ENCODE measurements around the gene P2RY8. TPM values are rescaled to one million over a fixed set of nuclear protein-coding genes. Genes with fewer than 3 reads are reported as not detected.

The P2RY8 gene
- total RNA-seq, 1 donor: not detected

DNA sequence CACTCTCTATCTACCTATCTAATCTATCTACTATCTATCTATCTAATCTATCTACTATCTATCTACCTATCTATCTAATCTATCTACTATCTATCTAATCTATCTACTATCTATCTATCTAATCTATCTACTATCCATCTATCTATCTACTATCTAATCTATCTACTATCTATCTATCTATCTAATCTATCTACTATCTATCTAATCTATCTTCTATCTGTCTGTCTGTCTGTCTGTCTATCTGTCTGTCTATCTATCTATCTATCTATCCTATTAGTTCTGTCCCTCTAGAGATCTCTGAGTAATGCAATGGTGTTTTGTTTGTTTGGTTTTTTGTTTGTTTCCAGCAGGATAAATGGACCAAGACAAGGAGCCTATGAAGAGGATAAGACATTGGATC, 74.9 kb downstream of the P2RY8 start:
- TF ChIP-seq, protein P1, sequence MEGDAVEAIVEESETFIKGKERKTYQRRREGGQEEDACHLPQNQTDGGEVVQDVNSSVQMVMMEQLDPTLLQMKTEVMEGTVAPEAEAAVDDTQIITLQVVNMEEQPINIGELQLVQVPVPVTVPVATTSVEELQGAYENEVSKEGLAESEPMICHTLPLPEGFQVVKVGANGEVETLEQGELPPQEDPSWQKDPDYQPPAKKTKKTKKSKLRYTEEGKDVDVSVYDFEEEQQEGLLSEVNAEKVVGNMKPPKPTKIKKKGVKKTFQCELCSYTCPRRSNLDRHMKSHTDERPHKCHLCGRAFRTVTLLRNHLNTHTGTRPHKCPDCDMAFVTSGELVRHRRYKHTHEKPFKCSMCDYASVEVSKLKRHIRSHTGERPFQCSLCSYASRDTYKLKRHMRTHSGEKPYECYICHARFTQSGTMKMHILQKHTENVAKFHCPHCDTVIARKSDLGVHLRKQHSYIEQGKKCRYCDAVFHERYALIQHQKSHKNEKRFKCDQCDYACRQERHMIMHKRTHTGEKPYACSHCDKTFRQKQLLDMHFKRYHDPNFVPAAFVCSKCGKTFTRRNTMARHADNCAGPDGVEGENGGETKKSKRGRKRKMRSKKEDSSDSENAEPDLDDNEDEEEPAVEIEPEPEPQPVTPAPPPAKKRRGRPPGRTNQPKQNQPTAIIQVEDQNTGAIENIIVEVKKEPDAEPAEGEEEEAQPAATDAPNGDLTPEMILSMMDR (IDR thresholded peaks at IDR 0.05; ENCODE audit: insufficient read depth, low read length): no peak
- no peak for DNase-seq (ENCODE audit: low read depth)

DNA sequence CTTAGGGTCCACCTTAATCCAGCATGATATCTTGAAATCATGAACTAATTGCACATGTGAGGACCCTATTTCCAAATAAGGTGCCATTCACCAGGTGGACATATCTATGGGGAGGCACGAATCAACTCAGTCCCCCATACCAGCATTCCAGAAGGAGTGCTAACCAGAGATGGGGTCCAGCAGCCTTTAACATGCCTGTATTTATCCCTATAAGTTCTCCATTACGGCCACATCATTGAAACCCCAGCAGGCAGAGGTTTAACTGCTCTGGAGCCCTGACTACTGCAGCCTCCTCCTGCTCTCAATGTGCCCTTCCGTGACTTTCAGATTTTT, 81.1 kb downstream of the P2RY8 start:
- no peak overlapping the region for H3K4me3 ChIP-seq (ENCODE audit: low read depth, low read length)
- no peak for DNase-seq (ENCODE audit: low read depth)
- TF ChIP-seq, protein P1 (IDR thresholded peaks at IDR 0.05; ENCODE audit: insufficient read depth, low read length): no peak

More for the DNA sequence above, 74.9 kb downstream of the P2RY8 start:
- no peak overlapping the region for H3K4me3 ChIP-seq (ENCODE audit: low read depth, low read length)

DNA sequence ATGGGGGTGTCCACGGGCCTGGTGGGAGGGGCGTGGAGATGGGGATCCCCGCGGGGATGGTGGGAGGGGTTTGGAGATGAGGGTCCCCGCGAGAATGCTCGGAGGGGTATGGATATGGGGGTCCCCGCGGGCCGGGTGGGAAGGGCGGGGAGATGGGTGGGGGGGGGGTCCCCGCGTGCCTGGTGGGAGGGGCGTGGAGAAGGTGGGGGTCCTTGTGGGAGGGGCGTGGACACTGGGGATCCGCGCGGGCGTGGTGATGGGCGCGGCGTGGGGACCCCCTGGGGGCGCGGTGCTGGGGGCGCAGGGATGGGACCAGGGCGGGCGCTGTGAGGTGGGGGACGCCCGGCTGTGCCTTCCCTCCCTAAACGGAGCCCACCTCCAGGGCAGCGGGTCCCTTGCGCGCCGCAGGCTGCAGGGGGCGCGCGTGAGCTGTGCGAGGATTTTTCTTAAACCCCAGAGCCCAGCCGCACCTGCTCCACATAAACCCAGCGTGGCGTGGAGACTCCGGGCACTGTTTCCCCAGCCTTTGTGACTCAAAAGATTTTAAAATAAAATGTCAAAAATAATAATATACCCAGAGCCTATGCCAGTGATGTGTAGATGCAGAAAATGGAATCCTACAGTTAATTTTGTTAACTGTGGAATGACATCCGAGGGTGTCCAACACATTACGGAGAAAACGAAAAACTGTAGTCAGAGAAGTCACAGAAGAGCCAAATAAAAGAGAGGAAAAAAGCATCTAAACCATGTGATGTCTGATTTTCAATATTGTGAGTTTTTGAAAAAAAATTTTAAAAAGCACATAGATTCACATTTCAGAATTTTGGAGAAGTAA, 82.8 kb downstream of the P2RY8 start:
- DNase-seq (ENCODE audit: low read depth): peak; percentile 72
- peak overlapping the region; percentile 61 for H3K4me3 ChIP-seq (ENCODE audit: low read depth, low read length)
- TF ChIP-seq, protein P1 (IDR thresholded peaks at IDR 0.05; ENCODE audit: insufficient read depth, low read length): peak; percentile 94

DNA sequence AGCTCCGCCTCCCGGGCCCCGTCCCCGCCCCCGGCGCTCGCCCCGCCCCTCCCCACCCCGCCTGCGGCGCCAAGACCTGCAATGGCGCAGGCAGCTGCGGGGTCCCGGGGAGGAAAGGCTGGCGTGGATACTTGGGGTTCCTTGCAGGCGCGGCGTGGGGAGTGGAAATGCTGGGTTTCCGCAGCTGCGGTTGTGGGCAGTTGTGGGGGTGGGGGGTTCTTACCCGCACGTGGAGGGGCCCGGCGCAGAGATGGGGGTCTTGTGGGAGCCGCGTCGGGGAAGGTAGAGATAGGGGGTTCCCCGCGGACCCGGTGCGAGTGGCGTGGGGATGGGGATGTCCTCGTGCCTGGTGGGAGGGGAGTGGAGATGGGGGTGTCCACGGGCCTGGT, 83.6 kb downstream of the P2RY8 start:
- DNase-seq (ENCODE audit: low read depth): peak; percentile 72
- peak overlapping the region; percentile 73 for H3K4me3 ChIP-seq (ENCODE audit: low read depth, low read length)
- TF ChIP-seq, protein P1 (IDR thresholded peaks at IDR 0.05; ENCODE audit: insufficient read depth, low read length): no peak

DNA sequence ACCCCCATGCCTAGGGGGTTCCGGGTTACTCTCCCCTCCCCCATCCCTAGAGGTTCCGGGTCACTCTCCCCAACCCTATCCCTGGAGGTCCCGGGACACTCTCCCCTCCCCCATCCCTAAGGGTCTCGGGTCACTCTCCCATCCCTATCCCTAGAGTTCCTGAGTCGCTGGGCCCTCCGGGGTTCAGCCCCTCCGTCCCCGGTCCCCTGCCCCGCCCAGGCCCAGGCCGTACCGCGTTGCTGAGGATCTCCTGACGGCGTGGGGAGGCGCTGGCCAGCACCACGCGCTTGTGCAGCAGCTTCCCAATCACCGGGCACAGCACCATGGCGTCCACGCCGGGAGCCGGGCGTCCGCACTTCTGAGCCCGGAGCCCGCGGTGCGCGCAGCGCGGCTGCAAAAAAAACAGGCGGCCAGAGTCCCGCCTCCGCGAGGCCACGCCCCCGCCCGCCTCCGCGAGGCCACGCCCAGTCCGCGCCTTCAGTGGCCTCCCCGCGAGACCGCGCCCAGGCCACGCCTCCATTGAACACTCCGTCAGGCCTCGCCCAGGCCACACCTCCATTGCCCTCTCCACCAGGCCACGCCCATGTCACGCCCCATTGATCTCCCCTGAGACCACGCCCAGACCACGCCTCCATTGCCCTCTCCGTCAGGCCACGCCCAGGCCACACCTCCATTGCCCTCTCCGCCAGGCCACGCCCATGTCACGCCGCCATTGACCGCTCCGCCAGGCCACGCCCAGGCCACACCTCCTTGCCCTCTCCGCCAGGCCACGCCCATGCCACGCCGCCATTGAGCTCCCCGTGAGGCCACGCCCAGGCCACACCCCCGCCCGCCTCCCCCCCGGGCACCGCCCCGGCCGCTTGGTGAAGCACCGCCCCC, 84.2 kb downstream of the P2RY8 start, which contains the start of gene ASMTL:
Gene ASMTL, minus strand, starts transcription at position 394 of the 879 bp plus-strand sequence. Its CDS starts 69 bp downstream, at position 325.
- peak within 1 kb of the TSS; percentile 88 for H3K4me3 ChIP-seq (ENCODE audit: low read depth, low read length)
- DNase-seq (ENCODE audit: low read depth): peak; percentile 99
- TF ChIP-seq, protein P1 (IDR thresholded peaks at IDR 0.05; ENCODE audit: insufficient read depth, low read length): no peak

DNA sequence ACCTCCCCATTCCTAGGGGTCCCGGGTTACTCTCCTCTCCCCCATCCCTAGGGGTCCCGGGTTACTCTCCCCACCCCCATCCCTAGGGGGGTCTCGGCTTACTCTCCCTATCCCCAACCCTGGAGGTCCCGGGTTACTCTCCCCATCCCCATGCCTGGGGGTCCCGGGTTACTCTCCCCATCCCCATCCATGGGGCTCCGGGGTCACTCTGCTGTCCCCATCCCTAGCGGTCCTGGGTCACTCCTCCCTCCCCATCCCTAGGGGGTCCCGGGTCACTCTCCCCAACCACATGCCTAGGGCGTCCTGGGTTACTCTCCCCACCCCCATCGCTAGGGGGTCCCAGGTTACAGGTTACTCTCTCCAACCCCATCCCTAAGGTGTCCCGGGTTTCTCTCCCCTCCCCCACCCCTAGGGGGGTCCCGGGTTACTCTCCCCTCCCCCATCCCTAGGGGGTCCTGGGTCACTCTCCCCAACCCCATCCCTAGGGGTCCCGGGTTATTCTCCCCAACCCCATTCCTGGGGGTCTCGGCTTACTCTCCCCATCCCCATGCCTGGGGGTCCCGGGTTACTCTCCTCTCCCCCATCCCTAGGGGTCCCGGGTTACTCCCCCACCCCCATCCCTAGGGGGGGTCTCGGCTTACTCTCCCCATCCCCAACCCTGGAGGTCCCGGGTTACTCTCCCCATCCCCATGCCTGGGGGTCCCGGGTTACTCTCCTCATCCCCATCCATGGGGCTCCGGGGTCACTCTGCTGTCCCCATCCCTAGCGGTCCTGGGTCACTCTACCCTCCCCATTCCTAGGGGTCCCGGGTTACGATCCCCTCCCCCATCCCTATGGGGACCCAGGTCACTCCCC, 85.1 kb downstream of the P2RY8 start:
- no peak for DNase-seq (ENCODE audit: low read depth)
- TF ChIP-seq, protein P1 (IDR thresholded peaks at IDR 0.05; ENCODE audit: insufficient read depth, low read length): no peak
- peak overlapping the region; percentile 88 for H3K4me3 ChIP-seq (ENCODE audit: low read depth, low read length)
